ENCODE results near the gene GLRX. TPM values are rescaled to one million over a fixed set of nuclear protein-coding genes. Genes with fewer than 3 reads are reported as not detected.
A peak's percentile ranks its signal among the peaks of the same experiment; 100 is the strongest.

The GLRX gene
- total RNA-seq, 4 donors from 2014 or later, result 126 to 311 (median 181) TPM

- Histone ChIP-seq H3K27ac (no peak overlapping the region), H3K27me3 (no peaks in the 10 kb centered on the region), H3K4me1 (peaks cover 0 to 31% (median 2%) of the 10 kb centered on the region in 4 donors), H3K9me3 (no peaks in the 10 kb centered on the region), H3K4me3 (no peak overlapping the region), H3K36me3 (no peaks in the 10 kb centered on the region)
- no peak for DNase-seq
- TF ChIP-seq POLR2A (IDR thresholded peaks at IDR 0.05) (no peak), CTCF (IDR thresholded peaks at IDR 0.05) (no peak)
Observed at GRCh38 chr5:95830226-95830625, 7.7 kb upstream of the GLRX start.

GRCh38 chr5:95827892-95828246, 5.3 kb upstream of the GLRX start:
- no peak for DNase-seq
- TF ChIP-seq CTCF (IDR thresholded peaks at IDR 0.05), result no peak
- TF ChIP-seq POLR2A (IDR thresholded peaks at IDR 0.05), result no peak
- H3K4me1 ChIP-seq, result peaks cover 0 to 47% (median 8%) of the 10 kb centered on the region in 4 donors
- no peak overlapping the region for H3K4me3 ChIP-seq
- no peaks in the 10 kb centered on the region for H3K36me3 ChIP-seq
- H3K27ac ChIP-seq, result peak overlapping the region in 3 of 4 donors; percentile 29 to 80 (median 78)
- H3K9me3 ChIP-seq, result no peaks in the 10 kb centered on the region
- H3K27me3 ChIP-seq, result no peaks in the 10 kb centered on the region

GRCh38 chr5:95826949-95827891, 4.7 kb upstream of the GLRX start:
- peak overlapping the region in 3 of 4 donors; percentile 65 to 80 (median 78) for H3K27ac ChIP-seq
- H3K36me3 ChIP-seq, result no peaks in the 10 kb centered on the region
- peak overlapping the region in 2 of 4 donors; percentile 14 to 28 for H3K4me3 ChIP-seq
- H3K27me3 ChIP-seq, result no peaks in the 10 kb centered on the region
- H3K4me1 ChIP-seq, result peaks cover 0 to 48% (median 8%) of the 10 kb centered on the region in 4 donors
- peak in 2 of 3 donors; percentile 79 to 86 for DNase-seq
- H3K9me3 ChIP-seq, result no peaks in the 10 kb centered on the region
- TF ChIP-seq CTCF (IDR thresholded peaks at IDR 0.05) (peak in 1 of 6 experiments; percentile 20), POLR2A (IDR thresholded peaks at IDR 0.05) (peak in 1 of 2 donors; percentile 63)

- TF ChIP-seq POLR2A (IDR thresholded peaks at IDR 0.05) (no peak), CTCF (IDR thresholded peaks at IDR 0.05) (no peak)
- H3K9me3 ChIP-seq, result no peaks in the 10 kb centered on the region
- H3K27me3 ChIP-seq, result no peaks in the 10 kb centered on the region
- no peak for DNase-seq
- H3K27ac ChIP-seq, result no peak overlapping the region
- no peak overlapping the region for H3K4me3 ChIP-seq
- peaks cover 0 to 59% (median 11%) of the 10 kb centered on the region in 4 donors for H3K4me1 ChIP-seq
- H3K36me3 ChIP-seq, result no peaks in the 10 kb centered on the region
Observed at GRCh38 chr5:95825495-95825894, 3.0 kb upstream of the GLRX start.

GRCh38 chr5:95824747-95825146, 2.2 kb upstream of the GLRX start:
- TF ChIP-seq CTCF (IDR thresholded peaks at IDR 0.05) (no peak), POLR2A (IDR thresholded peaks at IDR 0.05) (no peak)
- Histone ChIP-seq H3K4me3 (no peak overlapping the region), H3K4me1 (peaks cover 0 to 62% (median 11%) of the 10 kb centered on the region in 4 donors), H3K36me3 (no peaks in the 10 kb centered on the region), H3K27ac (peak overlapping the region; percentile 79 to 93 (median 92)), H3K9me3 (no peaks in the 10 kb centered on the region), H3K27me3 (no peaks in the 10 kb centered on the region)
- DNase-seq, result no peak

Measured in Peyer's patch (tissue), 4 donors.